Urothelium cell line (cell line): ENCODE measurements around the gene LYPD3.

Experiments used
- DNase-seq: peaks from one replicate; pipeline ENCODE4 v3.0.0; 2011; ENCODE audit warnings: low spot score, mixed read lengths
- FAIRE-seq: peaks from 2 replicates; lab custom pipeline; 2011; peaks lifted over from hg19 to GRCh38; lab: Jason Lieb, UNC

The LYPD3 gene

DNA sequence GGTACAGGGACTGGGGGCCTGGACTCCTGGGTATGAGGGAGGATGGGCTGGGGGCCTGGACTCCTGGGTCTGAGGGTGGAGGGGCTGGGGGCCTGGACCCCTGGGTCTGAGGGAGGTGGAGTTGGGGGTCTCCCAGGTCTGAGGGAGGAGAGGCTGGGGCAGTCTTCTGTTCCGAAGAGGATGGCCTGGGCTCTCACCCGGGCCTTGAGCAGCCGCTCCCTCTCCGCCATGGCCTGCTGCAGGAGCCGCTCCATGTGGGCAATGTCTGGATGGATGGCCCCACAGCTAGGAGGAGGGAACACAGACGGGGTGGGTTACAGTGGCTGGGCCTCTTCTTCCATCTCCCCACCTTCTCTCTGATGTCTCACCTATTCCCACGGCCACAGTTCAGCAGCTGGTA is 21.0 kb upstream of the LYPD3 start:
- DNase-seq (no peak), FAIRE-seq (no peak)

DNA sequence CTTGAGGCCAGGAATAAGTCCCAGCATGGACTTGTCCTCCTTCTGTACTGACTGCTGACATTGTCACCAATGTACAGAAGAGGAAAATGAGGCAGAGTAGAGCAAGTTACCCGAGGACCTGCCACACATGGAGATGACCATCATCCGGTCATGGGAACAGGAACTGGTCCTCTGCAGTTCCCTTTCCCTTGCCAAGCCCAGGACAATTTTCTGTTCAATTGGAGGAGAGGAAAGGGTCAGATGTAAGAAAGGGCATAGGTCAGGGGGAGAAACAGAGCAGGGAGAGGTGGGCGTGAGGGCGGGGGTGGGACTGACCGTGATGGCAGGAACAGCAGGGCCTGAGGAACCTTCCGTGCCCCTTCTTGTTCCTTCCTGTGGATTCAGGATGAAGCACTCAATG is 20.5 kb upstream of the LYPD3 start:
- FAIRE-seq, result no peak

DNA sequence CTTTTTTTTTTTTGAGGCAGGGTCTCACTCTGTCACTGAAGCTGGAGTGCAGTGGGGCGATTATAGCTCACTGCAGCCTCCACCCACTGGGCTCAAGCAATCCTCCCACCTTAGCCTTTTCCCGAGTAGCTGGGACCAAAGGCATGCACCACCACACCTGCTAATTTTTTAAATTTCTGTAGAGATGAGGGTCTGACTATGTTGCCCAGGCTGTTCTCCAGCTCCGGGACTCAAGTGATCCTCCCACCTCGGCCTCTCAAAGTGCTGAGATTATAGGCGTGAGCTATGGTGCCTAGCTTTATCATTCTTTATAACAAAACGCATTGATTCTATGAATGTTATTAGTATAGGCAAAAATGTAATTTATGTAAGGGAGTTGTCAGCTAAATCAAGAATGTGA is 17.9 kb upstream of the LYPD3 start:
- FAIRE-seq (no peak), DNase-seq (no peak)

More for the DNA sequence above, 20.5 kb upstream of the LYPD3 start:
- no peak for DNase-seq

- DNase-seq (no peak), FAIRE-seq (no peak)
These were observed 16.8 kb upstream of the LYPD3 start for GRCh38 chr19:43482193-43482592.

DNA sequence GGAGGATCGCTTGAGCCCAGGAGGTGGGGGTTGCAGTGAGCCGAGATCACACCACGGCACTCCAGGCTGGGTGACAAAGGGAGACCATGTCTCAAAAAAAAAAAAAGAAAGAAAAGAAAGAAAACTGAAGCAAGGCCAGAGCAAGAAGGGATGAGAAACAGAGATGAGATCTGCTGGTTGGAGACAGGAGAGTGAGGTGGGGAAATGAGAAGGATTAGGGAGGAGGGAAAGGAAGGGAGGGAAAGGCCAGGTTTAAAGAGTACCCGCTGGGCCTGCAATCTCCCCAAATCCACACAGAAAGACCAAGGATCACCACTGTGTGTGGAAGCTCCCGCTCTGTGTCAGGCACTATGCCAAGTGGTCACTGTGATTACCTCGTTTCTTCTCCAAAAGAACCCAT is 16.3 kb upstream of the LYPD3 start:
- no peak for DNase-seq
- FAIRE-seq, result no peak

GRCh38 chr19:43480574-43480973 is 15.2 kb upstream of the LYPD3 start:
- no peak for DNase-seq
- FAIRE-seq, result no peak

- DNase-seq (no peak), FAIRE-seq (no peak)
These were observed 14.7 kb upstream of the LYPD3 start for GRCh38 chr19:43479961-43480561.

- FAIRE-seq (no peak), DNase-seq (no peak)
These were observed 13.8 kb upstream of the LYPD3 start for GRCh38 chr19:43479226-43479625.

GRCh38 chr19:43478323-43478722 is 12.9 kb upstream of the LYPD3 start:
- FAIRE-seq, result no peak
- DNase-seq, result no peak

DNA sequence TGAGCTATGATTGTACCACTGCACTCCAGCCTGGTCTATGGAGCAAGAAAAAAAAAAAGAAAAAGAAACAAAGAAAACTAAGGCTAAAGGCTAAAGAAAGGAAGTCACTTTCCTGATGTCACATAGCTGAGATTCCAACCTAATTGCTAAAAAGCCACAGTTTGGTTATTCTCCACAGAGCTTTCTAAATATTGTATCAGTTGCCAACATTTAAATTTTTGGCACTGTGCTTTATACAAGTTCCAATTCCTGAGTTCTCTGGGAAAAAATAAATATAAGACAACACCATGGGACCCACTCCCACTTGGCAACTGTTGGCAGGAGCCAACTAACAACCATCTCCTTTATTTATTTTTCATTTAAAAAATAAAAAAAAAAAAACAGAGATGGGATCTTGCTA is 11.2 kb upstream of the LYPD3 start:
- FAIRE-seq (no peak), DNase-seq (no peak)

DNA sequence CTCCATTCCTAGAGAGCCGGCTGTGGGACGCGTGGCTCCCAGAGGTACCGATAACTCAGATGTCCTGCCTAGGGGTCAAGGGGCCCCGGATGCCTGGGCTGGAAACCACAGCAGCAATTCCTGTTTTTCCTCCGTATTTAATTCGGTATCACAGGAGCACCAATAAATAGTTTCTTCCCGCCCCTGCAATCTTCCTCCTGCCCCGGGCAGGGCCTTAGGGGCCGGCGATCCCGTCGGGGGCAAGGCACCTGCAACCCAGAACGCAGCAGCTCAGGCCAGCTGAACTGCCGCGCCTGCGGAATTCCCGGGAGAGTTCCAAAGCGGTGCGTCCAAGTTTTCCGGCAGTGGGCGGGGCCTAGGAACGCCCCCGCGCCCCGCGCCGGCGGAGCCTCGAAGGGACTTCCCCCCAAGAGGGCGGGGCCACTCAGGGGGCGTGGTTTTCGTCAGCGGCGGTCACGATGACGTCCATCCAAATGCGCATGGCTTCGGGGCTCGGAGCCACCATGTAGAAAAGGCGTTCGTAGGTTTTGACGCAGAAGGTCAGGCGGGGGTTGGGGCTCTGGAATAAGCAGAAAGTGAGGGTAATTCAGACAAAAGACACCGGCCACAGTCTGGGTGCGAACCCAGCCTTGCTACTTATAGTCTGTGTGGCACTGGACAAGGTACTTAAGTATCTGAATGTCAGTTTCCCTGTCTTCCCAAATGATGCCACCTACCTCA is 9.7 kb upstream of the LYPD3 start:
- FAIRE-seq, result no peak
- no peak for DNase-seq

DNA sequence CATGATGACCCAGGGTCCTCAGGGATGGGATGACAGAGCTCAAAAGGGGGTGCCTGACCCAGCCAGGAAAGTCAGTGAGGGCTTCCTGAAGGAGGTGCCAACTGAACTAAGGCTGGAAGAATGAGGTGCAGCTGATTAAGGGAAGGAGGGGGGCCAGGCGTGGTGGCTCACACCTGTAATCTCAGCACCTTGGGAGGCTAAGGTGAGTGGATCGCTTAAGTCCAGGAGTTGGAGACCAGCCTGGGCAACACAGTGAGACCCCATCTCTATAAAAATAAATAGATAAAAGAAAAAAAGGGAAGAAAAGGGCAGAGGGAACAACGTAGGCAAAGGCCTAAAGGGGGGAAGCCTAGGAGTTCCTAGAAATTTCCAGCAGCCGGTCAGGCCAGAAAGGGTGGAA is 9.1 kb upstream of the LYPD3 start:
- FAIRE-seq, result no peak

GRCh38 chr19:43471091-43471490 is 5.7 kb upstream of the LYPD3 start:
- DNase-seq (no peak), FAIRE-seq (no peak)

More for the DNA sequence above, 9.1 kb upstream of the LYPD3 start:
- DNase-seq, result no peak

- FAIRE-seq (no peak), DNase-seq (no peak)
These were observed 4.9 kb upstream of the LYPD3 start for GRCh38 chr19:43470288-43470687.

- FAIRE-seq, result no peak
- DNase-seq, result no peak
These were observed 3.7 kb upstream of the LYPD3 start for GRCh38 chr19:43469160-43469480.

- DNase-seq, result no peak
- no peak for FAIRE-seq
These were observed 3.1 kb upstream of the LYPD3 start for GRCh38 chr19:43468354-43469159.

GRCh38 chr19:43467730-43468129 is 2.3 kb upstream of the LYPD3 start:
- DNase-seq (peak; percentile 38), FAIRE-seq (no peak)

DNA sequence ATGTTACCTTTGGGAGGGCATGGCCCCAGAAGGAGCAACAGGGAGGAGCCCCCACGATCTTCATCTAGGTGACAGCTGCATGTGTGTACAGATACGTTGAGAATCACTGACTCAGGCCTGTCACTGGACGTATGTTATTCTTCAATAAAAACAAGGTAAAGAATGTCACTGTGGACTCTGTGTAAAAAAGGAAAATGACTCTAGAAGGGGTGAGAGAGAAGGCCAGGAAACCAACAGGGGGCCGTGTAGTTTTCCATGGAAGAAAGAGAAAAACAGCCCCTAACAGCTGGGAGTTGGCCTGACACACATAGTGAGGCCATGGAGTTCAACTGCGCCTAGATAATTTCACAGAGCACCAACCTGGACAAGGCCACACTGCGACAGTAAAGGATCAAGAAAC is 1.9 kb upstream of the LYPD3 start:
- no peak for FAIRE-seq
- no peak for DNase-seq

GRCh38 chr19:43466793-43467192 is 1.4 kb upstream of the LYPD3 start:
- no peak for DNase-seq
- FAIRE-seq, result no peak

- FAIRE-seq (no peak), DNase-seq (peak; percentile 77)
These were observed 1.2 kb downstream of the LYPD3 start for GRCh38 chr19:43464134-43464775.

DNA sequence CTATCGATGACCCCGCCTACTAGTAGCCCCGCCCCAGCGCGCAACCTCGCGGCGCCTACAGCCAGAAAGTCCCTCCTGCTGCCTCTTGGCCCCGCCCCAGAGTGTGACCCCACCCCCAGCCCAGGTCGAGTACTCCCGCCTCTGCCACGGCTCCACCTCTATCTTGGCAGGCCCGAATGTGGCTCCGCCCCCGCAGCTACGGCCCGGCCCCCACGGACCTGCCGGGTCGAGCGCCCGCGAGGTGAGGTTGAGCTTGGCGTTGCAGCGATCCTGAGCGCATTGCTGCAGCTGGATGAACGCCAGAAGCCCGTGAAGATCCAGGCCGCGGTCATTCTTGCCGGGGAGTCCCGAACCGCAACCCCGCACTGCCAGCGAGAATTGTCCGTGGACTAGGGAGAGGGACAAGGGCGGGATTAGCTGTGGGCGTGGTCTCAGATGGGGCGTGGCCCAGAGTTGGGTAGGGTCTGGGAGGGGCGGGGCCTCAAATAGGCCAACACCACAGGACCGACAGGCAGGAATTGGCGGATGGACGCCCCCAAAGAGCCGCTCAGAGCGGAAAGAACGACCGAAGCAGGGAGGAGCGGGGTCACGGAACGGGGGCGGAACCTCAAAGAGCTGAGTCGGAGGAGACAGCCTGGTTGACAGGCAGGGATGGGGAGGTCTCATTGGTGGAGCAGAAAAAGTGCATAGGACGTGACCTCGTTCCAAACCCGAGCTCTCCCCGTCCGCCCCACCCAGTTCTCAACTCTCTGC is 1.9 kb downstream of the LYPD3 start:
- peak; percentile 98 for DNase-seq
- peak; percentile 20 for FAIRE-seq
